Measurements from ENCODE around the gene CIZ1. TPM values are rescaled to one million over a fixed set of nuclear protein-coding genes. Genes with fewer than 3 reads are reported as not detected.

Gene CIZ1
- total RNA-seq, 1 donor from 2014 or later: 174 TPM

- H3K27ac Mint-ChIP-seq (ENCODE audit: unreplicated experiment): peak overlapping the region; percentile 8
These were observed 65.6 kb downstream of the CIZ1 start for GRCh38 chr9:128125580-128126354.

DNA sequence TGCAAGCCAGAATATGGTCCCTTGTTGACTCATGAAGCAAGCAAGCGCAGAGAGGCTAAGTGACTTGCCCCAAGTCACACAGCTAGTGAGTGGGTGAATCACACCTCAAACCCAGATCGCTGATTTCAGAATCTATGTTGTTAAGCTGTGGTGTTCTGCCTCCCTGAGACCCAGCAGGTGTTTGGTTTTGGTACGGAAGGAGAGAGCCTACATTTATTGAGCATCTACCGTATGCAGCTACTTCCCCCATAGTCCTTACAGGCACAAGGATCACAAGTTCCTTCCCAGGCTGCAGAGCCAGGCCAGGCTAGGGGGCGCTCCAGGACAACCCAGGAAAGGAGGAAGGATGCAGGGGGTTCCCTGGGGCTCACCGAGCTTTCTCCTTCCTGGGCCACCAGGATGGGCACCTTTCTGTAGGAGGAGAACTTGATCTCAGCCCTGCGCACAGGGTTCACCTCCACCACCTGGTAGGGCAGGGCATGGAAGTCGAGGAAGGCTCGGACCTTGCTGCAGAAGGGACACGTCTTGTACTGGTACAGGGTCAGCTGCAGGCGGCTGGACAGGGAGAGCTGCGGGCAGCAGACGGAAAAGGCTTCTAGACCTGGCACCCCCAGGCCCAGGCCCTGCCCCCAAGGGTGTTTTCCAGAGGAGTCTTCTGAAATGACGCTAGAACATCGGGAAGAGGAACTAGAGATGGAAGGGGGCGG lies 66.3 kb downstream of the CIZ1 start:
- Mint-ChIP-seq H3K9me3 (ENCODE audit: unreplicated experiment) (peaks cover 11% of the 10 kb centered on the region), H3K27ac (ENCODE audit: unreplicated experiment) (no peak overlapping the region), H3K4me3 (ENCODE audit: unreplicated experiment) (no peak overlapping the region), H3K27me3 (ENCODE audit: unreplicated experiment) (peaks cover 5% of the 10 kb centered on the region), H3K4me1 (ENCODE audit: low read depth, unreplicated experiment) (peaks cover 14% of the 10 kb centered on the region), H3K36me3 (ENCODE audit: unreplicated experiment) (no peaks in the 10 kb centered on the region)
- DNase-seq: peak; percentile 88
- TF ChIP-seq, protein P1, sequence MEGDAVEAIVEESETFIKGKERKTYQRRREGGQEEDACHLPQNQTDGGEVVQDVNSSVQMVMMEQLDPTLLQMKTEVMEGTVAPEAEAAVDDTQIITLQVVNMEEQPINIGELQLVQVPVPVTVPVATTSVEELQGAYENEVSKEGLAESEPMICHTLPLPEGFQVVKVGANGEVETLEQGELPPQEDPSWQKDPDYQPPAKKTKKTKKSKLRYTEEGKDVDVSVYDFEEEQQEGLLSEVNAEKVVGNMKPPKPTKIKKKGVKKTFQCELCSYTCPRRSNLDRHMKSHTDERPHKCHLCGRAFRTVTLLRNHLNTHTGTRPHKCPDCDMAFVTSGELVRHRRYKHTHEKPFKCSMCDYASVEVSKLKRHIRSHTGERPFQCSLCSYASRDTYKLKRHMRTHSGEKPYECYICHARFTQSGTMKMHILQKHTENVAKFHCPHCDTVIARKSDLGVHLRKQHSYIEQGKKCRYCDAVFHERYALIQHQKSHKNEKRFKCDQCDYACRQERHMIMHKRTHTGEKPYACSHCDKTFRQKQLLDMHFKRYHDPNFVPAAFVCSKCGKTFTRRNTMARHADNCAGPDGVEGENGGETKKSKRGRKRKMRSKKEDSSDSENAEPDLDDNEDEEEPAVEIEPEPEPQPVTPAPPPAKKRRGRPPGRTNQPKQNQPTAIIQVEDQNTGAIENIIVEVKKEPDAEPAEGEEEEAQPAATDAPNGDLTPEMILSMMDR (IDR thresholded peaks at IDR 0.05; ENCODE audit: partially characterized antibody, unreplicated experiment): no peak

More at GRCh38 chr9:128125580-128126354, 65.6 kb downstream of the CIZ1 start:
- Mint-ChIP-seq H3K27me3 (ENCODE audit: unreplicated experiment) (peaks cover 5% of the 10 kb centered on the region), H3K4me1 (ENCODE audit: low read depth, unreplicated experiment) (peaks cover 14% of the 10 kb centered on the region), H3K36me3 (ENCODE audit: unreplicated experiment) (no peaks in the 10 kb centered on the region), H3K9me3 (ENCODE audit: unreplicated experiment) (peaks cover 11% of the 10 kb centered on the region), H3K4me3 (ENCODE audit: unreplicated experiment) (peak overlapping the region; percentile 75)
- DNase-seq: peak; percentile 27
- TF ChIP-seq, protein P1 (IDR thresholded peaks at IDR 0.05; ENCODE audit: partially characterized antibody, unreplicated experiment): no peak

- Mint-ChIP-seq H3K4me3 (ENCODE audit: unreplicated experiment) (no peak overlapping the region), H3K4me1 (ENCODE audit: low read depth, unreplicated experiment) (peaks cover 13% of the 10 kb centered on the region), H3K9me3 (ENCODE audit: unreplicated experiment) (peaks cover 11% of the 10 kb centered on the region), H3K36me3 (ENCODE audit: unreplicated experiment) (no peaks in the 10 kb centered on the region), H3K27me3 (ENCODE audit: unreplicated experiment) (peaks cover 5% of the 10 kb centered on the region), H3K27ac (ENCODE audit: unreplicated experiment) (no peak overlapping the region)
- TF ChIP-seq, protein P1 (IDR thresholded peaks at IDR 0.05; ENCODE audit: partially characterized antibody, unreplicated experiment): no peak
- peak; percentile 9 for DNase-seq
These were observed 66.9 kb downstream of the CIZ1 start for GRCh38 chr9:128124451-128124850.

DNA sequence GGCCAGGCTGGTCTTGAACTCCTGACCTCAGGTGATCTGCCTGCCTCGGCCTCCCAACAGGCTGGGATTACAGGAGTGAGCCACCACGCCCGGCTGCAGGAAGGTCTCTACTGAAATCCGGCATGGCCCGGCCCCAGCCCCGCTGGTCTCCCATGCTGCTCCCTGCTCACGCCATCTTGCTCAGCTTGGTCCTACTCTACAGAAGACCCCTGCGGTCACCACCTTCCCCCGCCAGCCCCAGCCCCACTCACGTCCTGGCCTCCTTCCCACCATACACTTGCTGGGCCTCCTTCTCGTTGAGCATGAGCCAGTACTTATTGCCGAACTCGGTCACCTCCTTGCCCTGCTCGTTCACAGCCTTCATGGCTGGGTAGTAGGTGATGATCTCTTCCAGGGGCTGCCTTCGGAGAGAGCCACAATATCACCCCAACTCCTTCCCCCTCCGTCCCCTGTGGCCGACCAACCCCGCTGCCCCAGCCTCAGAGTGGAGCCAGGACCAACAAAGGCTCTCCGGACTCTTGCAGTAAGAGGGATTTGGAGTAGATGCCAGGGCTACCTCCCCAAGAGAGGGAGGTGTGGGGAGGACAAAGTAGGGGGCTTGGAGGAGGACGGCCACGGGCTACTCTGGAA lies 67.8 kb downstream of the CIZ1 start:
- TF ChIP-seq, protein P1 (IDR thresholded peaks at IDR 0.05; ENCODE audit: partially characterized antibody, unreplicated experiment): no peak
- Mint-ChIP-seq H3K4me1 (ENCODE audit: low read depth, unreplicated experiment) (peaks cover 8% of the 10 kb centered on the region), H3K27me3 (ENCODE audit: unreplicated experiment) (peaks cover under 1% of the 10 kb centered on the region), H3K9me3 (ENCODE audit: unreplicated experiment) (peaks cover 9% of the 10 kb centered on the region), H3K4me3 (ENCODE audit: unreplicated experiment) (no peak overlapping the region), H3K27ac (ENCODE audit: unreplicated experiment) (peak overlapping the region; percentile 12), H3K36me3 (ENCODE audit: unreplicated experiment) (no peaks in the 10 kb centered on the region)
- DNase-seq: peak; percentile 12
